GM12873 (cell line): ENCODE results near the gene WASHC3.
A peak's percentile ranks its signal among the peaks of the same experiment; 100 is the strongest.

Experiments
- CTCF ChIP-seq: IDR thresholded peaks from 2 replicates; pipeline ENCODE4 v1.5.1; 2012; ENCODE audit warnings: low read depth, mild to moderate bottlenecking, moderate library complexity, low read length, control low read depth; ENCODE audit not compliant: insufficient read depth; ENCODE audit errors: missing control alignments

The WASHC3 gene

GRCh38 chr12:102061560-102062418 is at the start of gene WASHC3:
Gene WASHC3, minus strand, starts transcription at chr12:102061991. Its CDS starts 29 bp downstream, at chr12:102061962.
- no peak for TF ChIP-seq CTCF

GRCh38 chr12:102110782-102111181 is 49.0 kb upstream of the WASHC3 start:
- TF ChIP-seq CTCF = no peak

DNA sequence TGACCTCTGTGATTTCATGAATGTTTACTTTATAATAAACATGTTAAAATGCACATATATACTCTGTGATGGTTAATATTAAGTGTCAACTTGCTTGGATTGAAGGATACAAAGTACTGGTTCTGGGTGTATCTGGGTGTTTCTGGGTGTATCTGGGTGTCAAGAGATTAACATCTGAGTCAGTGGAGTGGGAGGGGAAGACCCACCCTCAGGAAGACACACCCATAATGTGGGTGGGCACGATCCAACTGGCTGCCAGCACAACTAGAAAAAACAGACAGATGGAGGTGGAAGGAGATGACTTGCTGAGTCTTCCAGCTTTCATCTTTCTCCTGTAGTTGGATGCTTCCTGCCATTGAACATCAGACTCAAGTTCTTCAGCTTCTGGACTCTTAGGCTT is 46.2 kb upstream of the WASHC3 start:
- TF ChIP-seq CTCF = no peak

- TF ChIP-seq CTCF = no peak
Measured at GRCh38 chr12:102106905-102107304, 45.1 kb upstream of the WASHC3 start.

GRCh38 chr12:102096855-102097254 is 35.1 kb upstream of the WASHC3 start:
- no peak for TF ChIP-seq CTCF

- peak; percentile 53 for TF ChIP-seq CTCF
Measured at GRCh38 chr12:102095677-102096263, 34.0 kb upstream of the WASHC3 start.

DNA sequence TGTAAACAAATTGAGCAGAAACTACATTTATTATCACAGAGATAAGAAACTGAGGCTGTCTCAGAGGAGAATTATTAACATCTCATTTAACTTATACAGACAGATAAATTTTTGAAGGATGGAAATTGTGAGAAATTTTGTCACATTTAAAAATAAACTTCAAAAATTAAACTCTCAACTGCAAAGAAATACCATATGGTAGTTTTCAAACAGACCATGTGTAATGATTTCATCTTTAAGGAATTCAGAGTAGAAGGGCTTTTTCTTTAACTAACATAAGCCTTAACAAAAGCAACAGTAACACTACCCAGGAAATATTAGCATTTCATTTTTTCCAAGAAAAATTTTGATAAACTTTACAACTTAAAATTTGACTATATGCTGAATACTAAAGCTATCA is 31.5 kb upstream of the WASHC3 start:
- TF ChIP-seq CTCF = no peak
